Astrocyte (in vitro differentiated cells and primary cell): ENCODE measurements around the gene ZCCHC24.

Experiments
- EZH2 ChIP-seq: IDR thresholded peaks from 2 replicates; pipeline ENCODE4 v1.6.1; 2012; ENCODE audit warnings: mild to moderate bottlenecking, low read length, inconsistent platforms; ENCODE audit not compliant: insufficient read depth
- TF ChIP-seq, protein P1 (sequence below): IDR thresholded peaks from 2 replicates; pipeline ENCODE4 v1.5.1; 2011; ENCODE audit warnings: low read depth, mild to moderate bottlenecking, inconsistent platforms, low read length, moderate library complexity; ENCODE audit not compliant: insufficient read depth

GRCh38 chr10:79448732-79449049 lies 3.3 kb upstream of the ZCCHC24 start:
- TF ChIP-seq, protein P1, sequence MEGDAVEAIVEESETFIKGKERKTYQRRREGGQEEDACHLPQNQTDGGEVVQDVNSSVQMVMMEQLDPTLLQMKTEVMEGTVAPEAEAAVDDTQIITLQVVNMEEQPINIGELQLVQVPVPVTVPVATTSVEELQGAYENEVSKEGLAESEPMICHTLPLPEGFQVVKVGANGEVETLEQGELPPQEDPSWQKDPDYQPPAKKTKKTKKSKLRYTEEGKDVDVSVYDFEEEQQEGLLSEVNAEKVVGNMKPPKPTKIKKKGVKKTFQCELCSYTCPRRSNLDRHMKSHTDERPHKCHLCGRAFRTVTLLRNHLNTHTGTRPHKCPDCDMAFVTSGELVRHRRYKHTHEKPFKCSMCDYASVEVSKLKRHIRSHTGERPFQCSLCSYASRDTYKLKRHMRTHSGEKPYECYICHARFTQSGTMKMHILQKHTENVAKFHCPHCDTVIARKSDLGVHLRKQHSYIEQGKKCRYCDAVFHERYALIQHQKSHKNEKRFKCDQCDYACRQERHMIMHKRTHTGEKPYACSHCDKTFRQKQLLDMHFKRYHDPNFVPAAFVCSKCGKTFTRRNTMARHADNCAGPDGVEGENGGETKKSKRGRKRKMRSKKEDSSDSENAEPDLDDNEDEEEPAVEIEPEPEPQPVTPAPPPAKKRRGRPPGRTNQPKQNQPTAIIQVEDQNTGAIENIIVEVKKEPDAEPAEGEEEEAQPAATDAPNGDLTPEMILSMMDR, result no peak
- no peak for TF ChIP-seq EZH2
